RPMI7951 (cell line): Measurements from ENCODE around the gene PEX14. TPM values are rescaled to one million over a fixed set of nuclear protein-coding genes. Genes with fewer than 3 reads are reported as not detected.

Source experiments
- DNase-seq: peaks from one replicate; pipeline ENCODE4 v3.0.0-alpha.2; 2012; ENCODE audit warnings: low read depth
- total RNA-seq: library from RNA; depleted of rRNA; stranded (reverse); fragments of >200 nt; shearing (Covaris generic); gene quantifications from 2 replicates; pipeline ENCODE4 v1.2.3, GENCODE V29; 2014

The PEX14 gene
- total RNA-seq, 1 experiment from 2014 or later, result 21.5 TPM

- DNase-seq, result no peak
These were observed 143.5 kb downstream of the PEX14 start for GRCh38 chr1:10617931-10618885.

- no peak for DNase-seq
These were observed 146.0 kb downstream of the PEX14 start for GRCh38 chr1:10620776-10621175.

GRCh38 chr1:10621906-10622305, 147.2 kb downstream of the PEX14 start:
- no peak for DNase-seq

- no peak for DNase-seq
These were observed 148.3 kb downstream of the PEX14 start for GRCh38 chr1:10622910-10623685.

GRCh38 chr1:10623686-10624145, 149.0 kb downstream of the PEX14 start:
- DNase-seq, result no peak

- no peak for DNase-seq
These were observed 149.7 kb downstream of the PEX14 start for GRCh38 chr1:10624256-10625050.

- DNase-seq, result no peak
These were observed 150.3 kb downstream of the PEX14 start for GRCh38 chr1:10625076-10625475.

- no peak for DNase-seq
These were observed 150.8 kb downstream of the PEX14 start for GRCh38 chr1:10625554-10625953.

DNA sequence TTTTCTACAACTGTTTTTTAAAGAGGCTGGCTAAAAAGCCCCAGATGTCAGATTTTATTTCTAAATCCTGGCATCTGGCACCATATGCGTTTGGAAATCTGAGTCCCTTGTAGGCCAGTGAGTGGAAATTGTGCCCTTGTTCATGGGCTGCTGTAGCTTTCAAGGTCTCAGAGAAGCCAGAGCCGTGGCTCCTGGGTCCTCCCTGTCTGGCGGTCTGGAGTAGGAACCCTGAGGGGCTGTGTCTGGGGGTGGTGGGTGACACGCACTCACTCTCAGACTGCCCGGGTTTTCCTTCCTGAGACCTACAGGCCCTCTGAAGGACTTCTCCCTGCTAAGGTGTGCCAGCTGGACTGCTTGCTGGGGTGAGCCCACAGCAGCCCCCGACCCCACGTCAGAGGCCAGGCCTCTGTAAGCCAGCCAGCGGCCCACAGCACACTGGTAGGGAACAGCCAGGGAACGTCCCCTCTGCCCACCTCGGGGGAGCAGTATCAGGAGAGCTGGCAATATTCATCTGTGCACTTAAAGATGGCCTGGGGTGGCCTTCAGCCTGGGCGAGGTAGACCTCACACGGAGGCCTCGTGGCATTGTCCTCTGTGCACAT, 151.5 kb downstream of the PEX14 start:
- no peak for DNase-seq

DNA sequence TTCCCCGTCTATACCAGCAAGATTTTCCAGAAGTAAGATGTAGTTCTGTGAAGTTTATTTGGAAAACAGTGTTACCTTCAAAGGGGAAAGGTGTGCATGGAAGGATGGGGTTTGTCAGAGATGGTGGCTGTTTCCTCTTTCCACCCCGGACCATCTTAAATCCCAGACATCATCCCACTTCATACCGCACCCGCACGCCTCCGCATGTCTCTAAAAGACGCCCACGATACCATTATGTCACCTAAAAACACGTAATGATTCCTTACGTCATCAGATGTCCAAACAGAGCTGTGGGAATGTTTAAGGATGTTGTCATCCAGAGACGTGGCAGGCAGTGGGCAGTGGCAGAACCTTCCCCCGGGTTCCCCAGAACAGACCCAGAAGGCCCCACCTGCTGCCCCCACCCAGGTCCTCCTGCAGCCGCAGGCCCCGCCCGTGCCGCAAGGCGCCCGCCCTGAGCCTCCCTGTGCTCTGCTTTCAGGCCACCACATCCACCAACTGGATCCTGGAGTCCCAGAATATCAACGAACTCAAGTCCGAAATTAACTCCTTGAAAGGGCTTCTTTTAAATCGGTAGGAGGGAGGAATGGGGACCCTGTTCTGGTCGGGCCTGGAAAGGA, 152.2 kb downstream of the PEX14 start:
- no peak for DNase-seq

DNA sequence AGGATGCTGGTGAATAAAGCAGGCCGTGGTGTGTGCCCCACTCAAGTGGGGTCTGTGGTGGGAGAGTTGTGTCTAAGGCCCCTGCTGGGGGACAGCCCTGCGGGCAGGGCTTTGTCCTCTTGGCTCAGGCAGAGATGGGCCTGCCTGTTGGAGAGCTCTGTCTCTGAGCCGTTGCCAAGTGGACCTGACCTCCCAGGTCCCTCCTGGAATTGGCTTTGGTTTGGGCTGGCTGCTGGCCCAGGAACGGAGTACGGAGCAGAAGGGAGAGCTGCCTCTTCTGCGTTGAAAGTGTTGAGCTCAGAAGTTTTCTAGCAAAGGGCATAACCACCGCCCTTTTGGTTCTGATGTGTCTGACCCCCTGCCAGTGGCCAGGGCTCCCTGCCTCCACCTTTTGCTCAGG, 153.9 kb downstream of the PEX14 start:
- no peak for DNase-seq

GRCh38 chr1:10629091-10629815, 154.5 kb downstream of the PEX14 start:
- no peak for DNase-seq

- no peak for DNase-seq
These were observed 155.2 kb downstream of the PEX14 start for GRCh38 chr1:10629816-10630571.

- no peak for DNase-seq
These were observed 155.9 kb downstream of the PEX14 start for GRCh38 chr1:10630661-10631120.

GRCh38 chr1:10631121-10631810, 156.5 kb downstream of the PEX14 start:
- DNase-seq, result no peak

DNA sequence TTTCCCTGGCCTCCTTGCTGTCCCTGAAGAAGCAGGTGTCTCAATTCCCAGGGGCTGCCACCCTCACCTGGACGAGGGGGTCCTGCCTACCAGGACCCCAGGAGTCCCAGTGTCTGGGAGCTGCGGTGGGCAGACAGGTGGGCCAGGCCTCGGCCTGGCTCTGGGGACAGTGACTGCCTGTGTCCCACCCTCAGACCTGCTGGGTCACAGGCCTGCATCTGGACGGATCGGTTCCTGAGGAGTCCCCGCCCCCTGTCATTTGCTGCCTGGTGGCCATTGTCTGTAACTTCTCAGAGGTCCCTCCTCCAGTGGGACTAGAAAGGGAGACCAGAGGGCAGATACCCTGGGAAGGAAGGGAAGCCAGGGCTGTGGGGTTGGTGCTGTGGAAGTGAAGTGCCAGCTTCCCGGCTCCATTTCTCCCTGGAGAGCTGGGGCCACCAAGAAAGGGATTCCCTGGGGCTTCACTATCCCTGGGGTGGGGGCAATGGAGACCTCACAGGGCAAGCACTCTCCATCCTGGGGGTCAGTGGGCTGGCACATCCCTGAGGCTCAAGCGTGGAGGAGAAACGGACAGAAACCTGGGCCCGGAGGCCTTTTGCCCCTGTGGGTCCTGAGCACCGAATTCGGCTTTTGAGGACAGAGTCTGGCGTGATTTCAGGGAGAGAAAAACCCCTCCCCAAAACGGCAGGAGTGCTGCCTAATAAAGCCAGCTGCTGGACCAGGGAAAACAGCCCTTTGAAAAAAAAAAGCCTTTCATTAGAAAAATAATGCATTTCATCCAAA, 157.3 kb downstream of the PEX14 start:
- DNase-seq, result no peak

DNA sequence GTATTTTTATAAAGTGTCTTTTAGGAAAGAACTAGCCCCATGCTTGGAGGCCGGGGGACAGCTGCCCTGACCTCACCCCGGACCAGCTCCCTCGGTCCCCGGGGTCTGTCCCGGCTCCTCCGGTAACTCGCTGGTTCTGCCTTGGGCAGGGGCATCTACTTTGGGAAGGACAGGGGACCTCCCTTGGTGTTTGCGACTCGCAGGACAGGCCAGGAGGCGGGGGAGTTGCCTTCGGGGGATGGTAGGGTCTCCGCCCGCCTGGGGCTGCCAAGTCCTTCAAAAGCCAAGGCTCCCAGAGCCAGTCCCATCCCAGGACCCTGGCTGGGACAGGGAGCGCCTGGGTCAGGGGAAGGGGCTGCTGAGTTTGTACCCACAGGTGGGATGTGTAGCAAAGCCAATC, 157.9 kb downstream of the PEX14 start:
- no peak for DNase-seq

- no peak for DNase-seq
These were observed 158.7 kb downstream of the PEX14 start for GRCh38 chr1:10633416-10633815.
